Choroid plexus epithelial cell (primary cell): ENCODE data around the gene CCDC175.

Source experiments
- DNase-seq: peaks from one replicate; pipeline ENCODE4 v3.0.0-alpha.2; 2010; ENCODE audit warnings: low read depth
- H3K4me3 ChIP-seq: 2 replicates; pipeline ENCODE4 v1.5.1; 2011; ENCODE audit warnings: low read depth, mild to moderate bottlenecking, control low read depth, low read length, moderate library complexity
- TF ChIP-seq, protein P1 (sequence below): conservative IDR thresholded peaks from 2 replicates; pipeline ENCODE4 v1.5.1; 2011; ENCODE audit warnings: low read depth, mild to moderate bottlenecking, control low read depth, inconsistent platforms, low read length, moderate library complexity

Gene CCDC175

GRCh38 chr14:59483819-59484638 is 92.6 kb downstream of the CCDC175 start, which contains the start of the genes JKAMP and L3HYPDH:
Gene JKAMP (plus strand): TSS chr14:59484517. CDS start chr14:59484590, 73 bp downstream.
Gene L3HYPDH (minus strand): TSS chr14:59484408. CDS start chr14:59484316, 92 bp downstream.
- peak; percentile 96 for DNase-seq
- TF ChIP-seq, protein P1, sequence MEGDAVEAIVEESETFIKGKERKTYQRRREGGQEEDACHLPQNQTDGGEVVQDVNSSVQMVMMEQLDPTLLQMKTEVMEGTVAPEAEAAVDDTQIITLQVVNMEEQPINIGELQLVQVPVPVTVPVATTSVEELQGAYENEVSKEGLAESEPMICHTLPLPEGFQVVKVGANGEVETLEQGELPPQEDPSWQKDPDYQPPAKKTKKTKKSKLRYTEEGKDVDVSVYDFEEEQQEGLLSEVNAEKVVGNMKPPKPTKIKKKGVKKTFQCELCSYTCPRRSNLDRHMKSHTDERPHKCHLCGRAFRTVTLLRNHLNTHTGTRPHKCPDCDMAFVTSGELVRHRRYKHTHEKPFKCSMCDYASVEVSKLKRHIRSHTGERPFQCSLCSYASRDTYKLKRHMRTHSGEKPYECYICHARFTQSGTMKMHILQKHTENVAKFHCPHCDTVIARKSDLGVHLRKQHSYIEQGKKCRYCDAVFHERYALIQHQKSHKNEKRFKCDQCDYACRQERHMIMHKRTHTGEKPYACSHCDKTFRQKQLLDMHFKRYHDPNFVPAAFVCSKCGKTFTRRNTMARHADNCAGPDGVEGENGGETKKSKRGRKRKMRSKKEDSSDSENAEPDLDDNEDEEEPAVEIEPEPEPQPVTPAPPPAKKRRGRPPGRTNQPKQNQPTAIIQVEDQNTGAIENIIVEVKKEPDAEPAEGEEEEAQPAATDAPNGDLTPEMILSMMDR: peak; percentile 58
- peak within 1 kb of the TSS; percentile 91 for H3K4me3 ChIP-seq

- H3K4me3 ChIP-seq: peak overlapping the region; percentile 91
- TF ChIP-seq, protein P1: no peak
- DNase-seq: peak; percentile 52
Observed at GRCh38 chr14:59483363-59483762, 93.2 kb downstream of the CCDC175 start.

- peak; percentile 86 for DNase-seq
- TF ChIP-seq, protein P1: no peak
- peak overlapping the region; percentile 91 for H3K4me3 ChIP-seq
Observed at GRCh38 chr14:59482541-59483331, 93.9 kb downstream of the CCDC175 start.

- TF ChIP-seq, protein P1: no peak
- H3K4me3 ChIP-seq: peak overlapping the region; percentile 91
- DNase-seq: peak; percentile 60
Observed at GRCh38 chr14:59481871-59482540, 94.6 kb downstream of the CCDC175 start.

DNA sequence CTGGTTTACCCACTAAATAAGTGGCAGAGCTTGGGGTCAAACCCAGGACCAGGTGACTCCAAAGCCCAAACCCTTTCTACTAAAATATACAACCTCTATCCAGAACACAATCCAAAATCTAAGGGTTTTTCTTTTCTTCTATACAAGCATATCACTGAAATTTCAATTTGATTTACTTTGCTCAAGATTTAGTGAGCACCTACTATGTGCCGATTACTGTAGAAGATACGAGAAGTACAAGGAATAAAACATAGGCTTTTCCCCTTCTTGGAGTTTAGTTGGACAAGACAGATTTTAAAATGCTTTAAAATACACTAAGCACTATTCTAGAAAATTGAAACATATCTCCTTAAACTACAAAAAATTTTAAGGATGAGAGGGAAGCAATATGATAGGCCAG is 95.2 kb downstream of the CCDC175 start:
- DNase-seq: no peak
- TF ChIP-seq, protein P1: no peak
- peak overlapping the region; percentile 91 for H3K4me3 ChIP-seq

DNA sequence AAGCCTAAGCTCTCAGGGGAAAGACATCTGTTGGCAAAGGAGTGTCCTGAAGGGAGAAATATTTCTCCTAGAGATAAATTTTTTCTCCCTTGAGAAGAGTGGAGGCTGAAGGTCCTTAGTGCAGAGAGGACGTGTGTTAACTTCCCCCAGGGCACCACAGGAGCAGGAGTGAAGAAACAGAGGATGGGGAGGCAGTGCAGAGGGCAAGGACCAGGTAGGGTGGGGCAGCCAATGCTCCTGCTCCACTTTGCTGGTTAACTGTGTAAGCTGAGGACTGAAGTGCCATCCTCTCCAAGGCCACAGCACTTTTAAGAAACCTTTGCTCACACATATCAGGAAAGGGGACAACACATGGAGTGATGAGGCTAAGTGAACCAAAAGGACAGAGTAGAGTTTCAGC is 96.4 kb downstream of the CCDC175 start:
- DNase-seq: no peak
- TF ChIP-seq, protein P1: no peak
- H3K4me3 ChIP-seq: no peak overlapping the region
